Measurements from ENCODE around the gene RNASE8. TPM values are rescaled to one million over a fixed set of nuclear protein-coding genes. Genes with fewer than 3 reads are reported as not detected.

Gene RNASE8
- total and polyA plus RNA-seq, 2 of the 8 experiments (the other 6 are each of a cell fraction or from before 2014, with no cell fraction given) = not detected

GRCh38 chr14:21053184-21054122 lies 4.2 kb upstream of the RNASE8 start (continued):
- TF ChIP-seq CHD7 (IDR thresholded peaks at IDR 0.05; ENCODE audit: insufficient replicate concordance, low read length) (no peak), SIRT6 (IDR thresholded peaks at IDR 0.05; ENCODE audit: low read length) (no peak), BACH1 (IDR thresholded peaks at IDR 0.05; ENCODE audit: low read length) (no peak), FOSL1 (IDR thresholded peaks at IDR 0.05; ENCODE audit: insufficient read depth, low read depth, low read length) (no peak), EZH2 (IDR thresholded peaks at IDR 0.05; ENCODE audit: low read depth, low read length, severe bottlenecking) (no peak), CEBPB (IDR thresholded peaks at IDR 0.05; ENCODE audit: low read depth, low read length) (no peak), SIN3A (conservative IDR thresholded peaks at IDR 0.05 in 1 of 2, IDR thresholded peaks at IDR 0.05 in 1 of 2; ENCODE audit: low read depth in 1 of 2, low read length in 2 of 2) (no peak), CREB1 (IDR thresholded peaks at IDR 0.05) (no peak), TAF7 (optimal IDR thresholded peaks at IDR 0.05; ENCODE audit: borderline replicate concordance, low read depth, low read length) (no peak), KDM1A (IDR thresholded peaks at IDR 0.05; ENCODE audit: borderline replicate concordance, low read length) (no peak)
